Sigmoid colon (tissue), 4 donors: ENCODE results near the gene BAZ1A.

Experiments used
- EP300 ChIP-seq, 4 donors: sonication (generic); formaldehyde crosslinking; IDR thresholded peaks; one replicate each; pipeline ENCODE4 v1.6.1; 2017; ENCODE audit warnings: antibody characterized with exemption in 4 of 4
- POLR2A ChIP-seq, 2 donors: fragments of 450-650 bp; IDR thresholded peaks; one replicate each; pipeline ENCODE4 v1.6.1; 2016; ENCODE audit warnings: antibody characterized with exemption in 2 of 2, mild to moderate bottlenecking in 2 of 2, moderate library complexity in 2 of 2
- POLR2AphosphoS5 ChIP-seq, 4 donors: sonication (generic); formaldehyde crosslinking; IDR thresholded peaks; one replicate each; pipeline ENCODE4 v1.6.1; 2017; ENCODE audit warnings: antibody characterized with exemption in 4 of 4

- TF ChIP-seq POLR2A (IDR thresholded peaks at IDR 0.05) (no peak), EP300 (IDR thresholded peaks at IDR 0.05) (no peak), POLR2AphosphoS5 (IDR thresholded peaks at IDR 0.05) (no peak)
These were observed 108.6 kb downstream of the BAZ1A start for GRCh38 chr14:34766606-34767005.
